Measurements from ENCODE around the gene CDHR2. TPM values are rescaled to one million over a fixed set of nuclear protein-coding genes. Genes with fewer than 3 reads are reported as not detected.

Gene CDHR2
- total and polyA plus RNA-seq, 2 of the 13 experiments (the other 11 are each of a cell fraction or from before 2014, with no cell fraction given): 17.9 to 20.9 TPM

GRCh38 chr5:176540476-176540899 lies 8.7 kb upstream of the CDHR2 start (continued):
- TF ChIP-seq TSC22D2 (CRISPR knock-in tag; IDR thresholded peaks at IDR 0.05; ENCODE audit: borderline replicate concordance) (no peak), NR2C2 (CRISPR knock-in tag; IDR thresholded peaks at IDR 0.05; ENCODE audit: borderline replicate concordance) (peak; percentile 30; the same call in 1 of the 2 replicates), ZNF121 (CRISPR knock-in tag; IDR thresholded peaks at IDR 0.05) (no peak), CEBPG (CRISPR knock-in tag; IDR thresholded peaks at IDR 0.05) (peak; percentile 73), HOXA9 (CRISPR knock-in tag; IDR thresholded peaks at IDR 0.05; ENCODE audit: borderline replicate concordance) (no peak), GABPB1 (CRISPR knock-in tag; IDR thresholded peaks at IDR 0.05) (0 out of 2 replicates have a peak, but pooled peaks have one; percentile 34), ATF1 (CRISPR knock-in tag; IDR thresholded peaks at IDR 0.05) (no peak), ZNF530 (CRISPR knock-in tag; IDR thresholded peaks at IDR 0.05; ENCODE audit: low read depth) (no peak), TBX2 (CRISPR knock-in tag; IDR thresholded peaks at IDR 0.05; ENCODE audit: borderline replicate concordance) (no peak), NFKB2 (CRISPR knock-in tag; IDR thresholded peaks at IDR 0.05; ENCODE audit: borderline replicate concordance) (no peak), IRX3 (CRISPR knock-in tag; IDR thresholded peaks at IDR 0.05; ENCODE audit: borderline replicate concordance, low read depth) (no peak), TFE3 (CRISPR knock-in tag; IDR thresholded peaks at IDR 0.05) (no peak), NFAT5 (CRISPR knock-in tag; IDR thresholded peaks at IDR 0.05) (no peak), KMT2A (CRISPR knock-in tag; IDR thresholded peaks at IDR 0.05) (no peak), KDM2A (CRISPR knock-in tag; IDR thresholded peaks at IDR 0.05; ENCODE audit: borderline replicate concordance, low read depth) (peak; percentile 46; the same call in 1 of the 2 replicates), THAP11 (CRISPR knock-in tag; IDR thresholded peaks at IDR 0.05) (peak; percentile 47; the same call in 1 of the 2 replicates), U2AF1 (optimal IDR thresholded peaks at IDR 0.05; ENCODE audit: low read depth, low read length) (no peak), GATAD2A (CRISPR knock-in tag; IDR thresholded peaks at IDR 0.05) (peak; percentile 54), ZNF282 (IDR thresholded peaks at IDR 0.05; ENCODE audit: partially characterized antibody) (no peak), ZNF207 (IDR thresholded peaks at IDR 0.05; ENCODE audit: borderline replicate concordance) (no peak)

Measured in HepG2 (cell line).